Trophoblast cell (in vitro differentiated cells and primary cell): ENCODE data around the gene NEU1.
"Not testable (repeated sequence)": the region's sequence is repeated elsewhere in the genome, so short reads cannot be mapped to it uniquely, and the experiment has no call there.

Source experiments
- DNase-seq, 2 donors: peaks; one replicate each; pipeline ENCODE4 v3.0.0-alpha.2; 2016
- H2AFZ ChIP-seq: 2 replicates; pipeline ENCODE4 v1.6.1; 2013; ENCODE audit warnings: low read length, moderate library complexity, mild to moderate bottlenecking; ENCODE audit not compliant: insufficient read depth, poor library complexity
- H2AK5ac ChIP-seq: 2 replicates; pipeline ENCODE4 v1.6.1; 2013; ENCODE audit warnings: mild to moderate bottlenecking, low read length
- H2BK120ac ChIP-seq: 2 replicates; pipeline ENCODE4 v1.6.1; 2013; ENCODE audit warnings: low read length, mild to moderate bottlenecking, moderate library complexity; ENCODE audit not compliant: insufficient read depth, poor library complexity
- H2BK12ac ChIP-seq: 2 replicates; pipeline ENCODE4 v1.6.1; 2013; ENCODE audit warnings: mild to moderate bottlenecking, low read length, moderate library complexity
- H2BK5ac ChIP-seq: 2 replicates; pipeline ENCODE4 v1.6.1; 2013; ENCODE audit warnings: low read length, low read depth, moderate library complexity, mild to moderate bottlenecking; ENCODE audit not compliant: poor library complexity
- H3K14ac ChIP-seq: 2 replicates; pipeline ENCODE4 v1.6.1; 2013; ENCODE audit warnings: mild to moderate bottlenecking, low read length
- H3K18ac ChIP-seq: 2 replicates; pipeline ENCODE4 v1.6.1; 2013; ENCODE audit warnings: mild to moderate bottlenecking, low read length
- H3K23ac ChIP-seq: 2 replicates; pipeline ENCODE4 v1.6.1; 2013; ENCODE audit warnings: low read length
- H3K27ac ChIP-seq: 2 replicates; pipeline ENCODE4 v1.5.1; 2013; ENCODE audit warnings: low read depth, mild to moderate bottlenecking, inconsistent platforms, low read length, moderate library complexity
- H3K27me3 ChIP-seq: 2 replicates; pipeline ENCODE4 v1.6.1; 2013; ENCODE audit warnings: inconsistent platforms, mild to moderate bottlenecking, low read length, moderate library complexity; ENCODE audit not compliant: insufficient read depth
- H3K36me3 ChIP-seq, 2 experiments: 1 replicate in 1 of 2; 2 replicates in 1 of 2; pipeline ENCODE4 v1.6.1; 2013; ENCODE audit warnings: low read length in 2 of 2, mild to moderate bottlenecking in 2 of 2, moderate library complexity in 1 of 2; ENCODE audit not compliant: insufficient read depth in 2 of 2, control insufficient read depth in 1 of 2
- H3K4ac ChIP-seq: 2 replicates; pipeline ENCODE4 v1.6.1; 2013; ENCODE audit warnings: low read depth, mild to moderate bottlenecking, low read length, moderate library complexity
- H3K4me1 ChIP-seq, 2 experiments: 1 replicate in 1 of 2; 2 replicates in 1 of 2; pipeline ENCODE4 v1.6.1; 2013; ENCODE audit warnings: low read length in 2 of 2, mild to moderate bottlenecking in 2 of 2, moderate library complexity in 1 of 2; ENCODE audit not compliant: insufficient read depth in 2 of 2, control insufficient read depth in 1 of 2
- H3K4me2 ChIP-seq: 2 replicates; pipeline ENCODE4 v1.6.1; 2013; ENCODE audit warnings: inconsistent platforms, mild to moderate bottlenecking, low read length, moderate library complexity
- H3K4me3 ChIP-seq: 2 replicates; pipeline ENCODE4 v1.5.1; 2013; ENCODE audit warnings: mild to moderate bottlenecking, low read depth, low read length, inconsistent platforms
- H3K79me1 ChIP-seq: one replicate; pipeline ENCODE4 v1.6.1; 2013; ENCODE audit warnings: low read length
- H3K79me2 ChIP-seq: 2 replicates; pipeline ENCODE4 v1.6.1; 2013; ENCODE audit warnings: low read length, mild to moderate bottlenecking; ENCODE audit not compliant: control insufficient read depth, insufficient read depth, poor library complexity
- H3K9ac ChIP-seq: 2 replicates; pipeline ENCODE4 v1.6.1; 2013; ENCODE audit warnings: mild to moderate bottlenecking, low read length
- H3K9me3 ChIP-seq: 2 replicates; pipeline ENCODE4 v1.6.1; 2013; ENCODE audit warnings: low read depth, mild to moderate bottlenecking, control low read depth, inconsistent platforms, low read length; ENCODE audit not compliant: insufficient read depth
- H4K12ac ChIP-seq: 2 replicates; pipeline ENCODE4 v1.6.1; 2013; ENCODE audit warnings: low read depth, mild to moderate bottlenecking, low read length, moderate library complexity
- H4K8ac ChIP-seq: 2 replicates; pipeline ENCODE4 v1.6.1; 2013; ENCODE audit warnings: low read depth, mild to moderate bottlenecking, low read length, moderate library complexity
- H4K91ac ChIP-seq: one replicate; pipeline ENCODE4 v1.6.1; 2013; ENCODE audit warnings: low read depth, mild to moderate bottlenecking, low read length, moderate library complexity
- WGBS: extraction: QIAGEN DNeasy Blood & Tissue Kit; methylation state at CpG from one replicate; pipeline ENCODE4 v1.1.7; 2013; ENCODE audit warnings: missing lambda C conversion rate; ENCODE audit not compliant: insufficient read length, insufficient coverage; ENCODE audit errors: extremely low coverage; 5-methylcytosine and 5-hydroxymethylcytosine counted together

Gene NEU1

DNA sequence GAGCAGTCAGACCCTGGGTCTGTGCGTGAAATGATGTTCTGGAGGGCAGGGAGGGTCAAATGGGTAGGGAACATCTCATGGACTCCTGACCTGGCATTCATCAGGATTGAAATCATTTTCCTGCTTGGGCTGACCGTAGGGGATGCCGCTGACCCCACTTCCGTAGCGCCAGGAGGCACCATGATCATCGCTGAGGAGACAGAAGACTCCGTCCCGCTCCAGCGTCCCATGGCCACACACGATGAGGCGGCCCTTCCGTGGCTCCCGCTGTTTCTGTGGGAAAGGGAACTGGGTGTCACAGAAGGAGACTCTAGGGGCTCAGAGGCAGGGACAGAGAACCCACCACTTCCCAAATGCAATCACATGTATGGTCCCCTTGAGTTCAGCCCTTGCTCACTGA is 2.3 kb downstream of the NEU1 start:
- H3K4me3 ChIP-seq = no peak overlapping the region
- no peak overlapping the region for H3K27ac ChIP-seq
- WGBS = no CpG with 5 or more reads among the region's 13 CpGs
- H3K18ac ChIP-seq = no peak overlapping the region
- H4K91ac ChIP-seq = no peak overlapping the region
- H3K4me1 ChIP-seq = peaks cover 10 to 14% of the 10 kb centered on the region in 2 experiments
- H2AK5ac ChIP-seq = no peak overlapping the region
- H3K4ac ChIP-seq = no peak overlapping the region
- H3K79me2 ChIP-seq = peaks cover 6% of the 10 kb centered on the region
- H2AFZ ChIP-seq = no peak overlapping the region
- peaks cover 25 to 32% of the 10 kb centered on the region in 2 experiments for H3K36me3 ChIP-seq
- no peak overlapping the region for H3K9ac ChIP-seq
- H3K27me3 ChIP-seq = no peaks in the 10 kb centered on the region
- no peak overlapping the region for H2BK5ac ChIP-seq
- no peak overlapping the region for H2BK12ac ChIP-seq
- H3K9me3 ChIP-seq = no peaks in the 10 kb centered on the region
- no peak overlapping the region for H4K12ac ChIP-seq
- no peak overlapping the region for H3K23ac ChIP-seq
- H2BK120ac ChIP-seq = no peak overlapping the region
- H3K14ac ChIP-seq = no peak overlapping the region
- peaks cover 8% of the 10 kb centered on the region for H3K79me1 ChIP-seq
- no peak overlapping the region for H4K8ac ChIP-seq
- DNase-seq = no peak
- H3K4me2 ChIP-seq = no peak overlapping the region

DNA sequence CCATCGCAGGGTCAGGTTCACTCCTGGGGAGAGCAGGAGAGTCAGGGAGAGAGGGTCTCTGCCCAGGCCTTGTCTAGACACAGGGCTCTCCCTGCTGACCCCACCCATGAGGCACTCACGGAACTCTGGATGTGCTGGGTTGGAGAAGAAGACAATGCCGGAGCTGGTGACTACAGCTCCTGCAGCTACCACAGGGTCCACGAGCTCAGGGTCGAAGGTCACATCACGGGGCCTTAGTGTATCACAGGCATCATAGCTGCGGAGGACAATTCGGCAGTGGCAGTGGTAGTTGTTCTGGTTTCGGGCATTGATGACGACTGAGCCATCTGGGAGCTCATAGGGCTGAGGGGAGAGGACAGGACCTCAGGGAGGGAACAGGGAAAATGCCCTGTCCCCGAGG is 2.7 kb downstream of the NEU1 start:
- no CpG with 5 or more reads among the region's 11 CpGs for WGBS
- H4K91ac ChIP-seq = no peak overlapping the region

DNA sequence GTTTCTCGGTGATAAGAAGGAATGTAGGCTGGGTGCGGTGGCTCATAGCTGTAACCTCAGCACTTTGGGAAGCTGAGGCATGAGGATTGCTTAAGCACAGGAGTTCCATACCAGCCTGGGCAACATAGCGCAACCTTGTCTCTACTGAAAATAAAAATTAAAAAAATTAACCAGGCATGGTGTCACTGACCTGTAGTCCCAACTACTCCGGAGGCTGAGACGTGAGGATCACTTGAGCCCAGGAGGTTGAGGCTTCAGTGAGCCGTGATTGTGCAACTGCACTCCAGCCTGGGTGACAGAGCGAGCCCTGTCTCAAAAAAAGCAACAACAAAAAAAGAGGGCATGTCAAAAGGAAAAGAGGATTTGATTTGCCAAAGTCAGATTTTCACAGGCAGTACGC is 3.9 kb downstream of the NEU1 start:
- Histone ChIP-seq H3K9ac (no peak overlapping the region), H4K91ac (no peak overlapping the region), H3K18ac (no peak overlapping the region), H3K4me2 (no peak overlapping the region), H3K23ac (no peak overlapping the region), H2BK5ac (no peak overlapping the region), H3K9me3 (no peaks in the 10 kb centered on the region), H3K27me3 (no peaks in the 10 kb centered on the region), H3K4me1 (peaks cover 6 to 7% of the 10 kb centered on the region in 2 experiments), H3K4ac (no peak overlapping the region), H3K27ac (no peak overlapping the region), H3K14ac (no peak overlapping the region), H3K79me2 (peaks cover 6% of the 10 kb centered on the region), H3K4me3 (no peak overlapping the region), H2BK12ac (no peak overlapping the region), H3K79me1 (peaks cover 8% of the 10 kb centered on the region), H3K36me3 (peaks cover 25 to 32% of the 10 kb centered on the region in 2 experiments), H2BK120ac (no peak overlapping the region), H4K12ac (no peak overlapping the region), H4K8ac (no peak overlapping the region), H2AK5ac (no peak overlapping the region), H2AFZ (no peak overlapping the region)
- DNase-seq = peak; percentile 69 to 84
- no CpG with 5 or more reads among the region's 8 CpGs for WGBS

More for the DNA sequence above, 2.7 kb downstream of the NEU1 start:
- Histone ChIP-seq H2BK120ac (no peak overlapping the region), H3K9ac (no peak overlapping the region), H2AFZ (no peak overlapping the region), H3K36me3 (peaks cover 25 to 32% of the 10 kb centered on the region in 2 experiments), H3K18ac (no peak overlapping the region), H3K79me2 (peaks cover 6% of the 10 kb centered on the region), H4K12ac (no peak overlapping the region), H3K4me1 (peaks cover 7 to 10% of the 10 kb centered on the region in 2 experiments), H2AK5ac (no peak overlapping the region), H3K9me3 (no peaks in the 10 kb centered on the region), H3K4ac (no peak overlapping the region), H2BK5ac (no peak overlapping the region), H3K79me1 (peaks cover 8% of the 10 kb centered on the region), H3K4me2 (no peak overlapping the region), H3K27me3 (no peaks in the 10 kb centered on the region), H2BK12ac (no peak overlapping the region), H3K27ac (no peak overlapping the region), H3K14ac (no peak overlapping the region), H4K8ac (no peak overlapping the region), H3K23ac (no peak overlapping the region), H3K4me3 (no peak overlapping the region)
- DNase-seq = no peak

DNA sequence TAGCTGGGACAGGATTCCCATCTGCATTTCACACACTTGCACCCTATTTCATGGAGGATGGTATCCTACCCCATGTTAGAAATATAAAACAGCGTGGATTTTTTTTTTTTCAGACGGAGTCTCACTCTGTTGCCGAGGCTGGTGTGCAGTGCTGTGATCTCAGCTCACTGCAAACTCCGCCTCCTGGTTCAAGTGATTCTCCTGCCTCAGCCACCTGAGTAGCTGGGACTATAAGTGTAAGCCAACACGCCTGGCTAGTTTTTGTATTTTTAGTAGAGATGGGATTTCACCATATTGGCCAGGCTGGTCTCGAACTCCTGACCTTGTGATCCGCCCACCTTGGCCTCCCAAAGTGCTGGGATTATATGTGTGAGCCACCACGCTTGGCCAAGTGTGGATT is 4.8 kb downstream of the NEU1 start:
- not testable (repeated sequence) for H4K8ac ChIP-seq, H3K27me3 ChIP-seq, H2BK12ac ChIP-seq, H3K4ac ChIP-seq, H3K18ac ChIP-seq, H3K4me3 ChIP-seq, DNase-seq, H3K4me1 ChIP-seq, H3K9ac ChIP-seq, H4K91ac ChIP-seq, H3K23ac ChIP-seq, H2AFZ ChIP-seq, H3K4me2 ChIP-seq, H3K27ac ChIP-seq, H4K12ac ChIP-seq, H2BK120ac ChIP-seq, H3K79me2 ChIP-seq, H3K9me3 ChIP-seq, H3K14ac ChIP-seq, H3K79me1 ChIP-seq, H2AK5ac ChIP-seq, H2BK5ac ChIP-seq
- peaks cover 27 to 32% of the 10 kb centered on the region in 2 experiments for H3K36me3 ChIP-seq
- WGBS = no CpG with 5 or more reads among the region's 8 CpGs
